GM19043 (cell line): ENCODE data around the gene RAPGEF3.

Experiments
- ATAC-seq: cut with Tn5 transposase; IDR thresholded peaks from one replicate; pipeline ENCODE4 v1.9.1; 2021; ENCODE audit warnings: low read depth; ENCODE audit not compliant: unreplicated experiment

RAPGEF3 gene

GRCh38 chr12:47725091-47725772 is 33.4 kb downstream of the RAPGEF3 start, which contains the start of gene ENDOU:
Gene ENDOU (minus strand): TSS chr12:47725490. CDS start chr12:47725413, 77 bp downstream.
- no peak for ATAC-seq

- no peak for ATAC-seq
Measured at GRCh38 chr12:47722941-47723631, 35.6 kb downstream of the RAPGEF3 start.

- no peak for ATAC-seq
Measured at GRCh38 chr12:47722136-47722834, 36.4 kb downstream of the RAPGEF3 start.

- no peak for ATAC-seq
Measured at GRCh38 chr12:47721431-47721973, 37.2 kb downstream of the RAPGEF3 start.

- no peak for ATAC-seq
Measured at GRCh38 chr12:47718531-47718930, 40.1 kb downstream of the RAPGEF3 start.

- ATAC-seq: no peak
Measured at GRCh38 chr12:47717443-47718193, 41.1 kb downstream of the RAPGEF3 start.

GRCh38 chr12:47717046-47717442 is 41.6 kb downstream of the RAPGEF3 start:
- no peak for ATAC-seq

GRCh38 chr12:47715877-47716548 is 42.7 kb downstream of the RAPGEF3 start:
- no peak for ATAC-seq

GRCh38 chr12:47715393-47715876 is 43.2 kb downstream of the RAPGEF3 start:
- peak; percentile 75 for ATAC-seq

- no peak for ATAC-seq
Measured at GRCh38 chr12:47714826-47715386, 43.8 kb downstream of the RAPGEF3 start.

- no peak for ATAC-seq
Measured at GRCh38 chr12:47712171-47712570, 46.5 kb downstream of the RAPGEF3 start.

- ATAC-seq: no peak
Measured at GRCh38 chr12:47711448-47711847, 47.2 kb downstream of the RAPGEF3 start.

GRCh38 chr12:47710278-47710677 is 48.4 kb downstream of the RAPGEF3 start:
- no peak for ATAC-seq

- no peak for ATAC-seq
Measured at GRCh38 chr12:47709671-47710070, 49.0 kb downstream of the RAPGEF3 start.

GRCh38 chr12:47709237-47709636 is 49.4 kb downstream of the RAPGEF3 start:
- no peak for ATAC-seq

- ATAC-seq: no peak
Measured at GRCh38 chr12:47707905-47708543, 50.7 kb downstream of the RAPGEF3 start.

GRCh38 chr12:47707355-47707754 is 51.3 kb downstream of the RAPGEF3 start:
- no peak for ATAC-seq

GRCh38 chr12:47705566-47706425 is 52.9 kb downstream of the RAPGEF3 start, which contains the start of gene RPAP3:
Gene RPAP3 (minus strand): TSS chr12:47706030. CDS start chr12:47702840, 3,190 bp downstream.
- ATAC-seq: peak; percentile 74
